Muscle layer of duodenum (tissue), 2 donors: ENCODE results near the gene SYNPR.

Experiments used
- H3K27ac ChIP-seq: one replicate; pipeline ENCODE4 v1.7.0; 2013; ENCODE audit warnings: mild to moderate bottlenecking, low read length
- H3K27me3 ChIP-seq: one replicate; pipeline ENCODE4 v1.7.0; 2013; ENCODE audit warnings: low read depth, mild to moderate bottlenecking, control low read depth, low read length
- H3K36me3 ChIP-seq, 2 donors: one replicate each; pipeline ENCODE4 v1.7.0; 2013; ENCODE audit warnings: low read length in 2 of 2, control low read depth in 1 of 2, mild to moderate bottlenecking in 1 of 2; ENCODE audit not compliant: insufficient read depth in 2 of 2, control insufficient read depth in 1 of 2
- H3K4me1 ChIP-seq, 2 donors: one replicate each; pipeline ENCODE4 v1.7.0; 2013; ENCODE audit warnings: low read length in 2 of 2, mild to moderate bottlenecking in 2 of 2, control low read depth in 1 of 2, moderate library complexity in 1 of 2; ENCODE audit not compliant: insufficient read depth in 2 of 2, control insufficient read depth in 1 of 2
- H3K4me3 ChIP-seq, 2 donors: one replicate each; pipeline ENCODE4 v1.7.0; 2013; ENCODE audit warnings: low read length in 2 of 2, low read depth in 1 of 2, mild to moderate bottlenecking in 1 of 2
- H3K9me3 ChIP-seq, 2 donors: one replicate each; pipeline ENCODE4 v1.7.0; 2013; ENCODE audit warnings: low read length in 2 of 2, control low read depth in 1 of 2, mild to moderate bottlenecking in 1 of 2; ENCODE audit not compliant: control insufficient read depth in 1 of 2
- donor health status: healthy.

Gene SYNPR

DNA sequence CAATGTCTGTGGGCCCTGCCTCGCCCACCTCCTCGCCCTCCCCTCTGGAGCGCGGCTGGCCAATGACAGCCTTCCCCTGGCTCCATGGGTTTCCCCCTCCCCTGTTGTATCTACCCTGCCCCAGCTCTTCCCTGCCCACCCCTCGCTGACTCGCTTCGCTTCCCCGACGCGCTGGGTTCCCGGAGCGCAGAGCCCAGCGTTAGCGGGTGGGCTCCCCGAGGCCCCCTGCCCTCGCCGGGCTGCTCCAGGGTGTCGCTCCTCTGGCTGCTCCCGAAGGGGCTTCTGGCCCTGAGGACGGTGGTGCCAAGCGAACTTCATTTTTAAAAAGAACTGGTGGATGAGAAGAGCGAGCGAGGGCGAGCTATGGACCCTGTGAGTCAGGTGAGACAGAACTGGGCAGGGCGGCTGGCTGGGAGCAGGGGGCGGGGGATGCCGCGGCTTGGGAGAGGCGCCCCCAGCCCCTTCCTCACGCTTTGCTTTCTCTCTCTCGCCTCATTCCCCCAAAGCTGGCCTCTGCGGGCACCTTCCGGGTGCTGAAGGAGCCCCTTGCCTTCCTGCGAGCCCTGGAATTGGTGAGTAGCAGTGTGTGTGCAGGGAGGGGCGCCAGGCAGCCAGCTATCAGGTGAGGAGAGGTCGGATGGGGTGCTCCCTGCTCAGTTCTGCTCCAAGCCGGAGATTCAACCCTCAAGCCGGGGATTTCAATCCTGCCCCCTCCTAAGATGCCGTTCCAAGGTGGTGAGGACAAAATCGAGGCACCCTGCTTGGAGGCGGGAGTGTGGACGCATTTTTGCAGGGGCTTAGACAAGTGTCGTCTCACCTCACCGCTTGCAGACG is at the start of gene SYNPR:
SYNPR (plus strand) TSS at position 138 of the 834 bp plus-strand sequence.
- Histone ChIP-seq H3K27ac (no peak within 1 kb of the TSS), H3K9me3 (peaks cover 0 to 3% of the 10 kb centered on the region in 2 donors), H3K27me3 (peaks cover 20% of the 10 kb centered on the region), H3K4me3 (peak within 1 kb of the TSS in 1 of 2 donors; percentile 23), H3K4me1 (peaks cover 0 to 18% of the 10 kb centered on the region in 2 donors), H3K36me3 (no peaks in the 10 kb centered on the region)

- Histone ChIP-seq H3K4me1 (no peaks in the 10 kb centered on the region), H3K4me3 (no peak overlapping the region), H3K27ac (no peak overlapping the region)
Observed at GRCh38 chr3:63228677-63229076, 49.4 kb upstream of the SYNPR start.

GRCh38 chr3:63230146-63230545 is 48.0 kb upstream of the SYNPR start:
- Histone ChIP-seq H3K4me3 (no peak overlapping the region), H3K36me3 (no peaks in the 10 kb centered on the region), H3K9me3 (no peaks in the 10 kb centered on the region), H3K27ac (no peak overlapping the region), H3K4me1 (no peaks in the 10 kb centered on the region), H3K27me3 (no peaks in the 10 kb centered on the region)

More at GRCh38 chr3:63228677-63229076, 49.4 kb upstream of the SYNPR start:
- no peaks in the 10 kb centered on the region for H3K9me3 ChIP-seq
- no peaks in the 10 kb centered on the region for H3K27me3 ChIP-seq
- no peaks in the 10 kb centered on the region for H3K36me3 ChIP-seq

- no peak overlapping the region for H3K4me3 ChIP-seq
- H3K9me3 ChIP-seq, result no peaks in the 10 kb centered on the region
- H3K4me1 ChIP-seq, result no peaks in the 10 kb centered on the region
- H3K27me3 ChIP-seq, result no peaks in the 10 kb centered on the region
- no peaks in the 10 kb centered on the region for H3K36me3 ChIP-seq
- H3K27ac ChIP-seq, result no peak overlapping the region
Observed at GRCh38 chr3:63231643-63232042, 46.5 kb upstream of the SYNPR start.

GRCh38 chr3:63232764-63233396 is 45.2 kb upstream of the SYNPR start:
- no peaks in the 10 kb centered on the region for H3K27me3 ChIP-seq
- H3K27ac ChIP-seq, result no peak overlapping the region
- H3K4me3 ChIP-seq, result no peak overlapping the region
- H3K4me1 ChIP-seq, result no peaks in the 10 kb centered on the region
- no peaks in the 10 kb centered on the region for H3K36me3 ChIP-seq
- H3K9me3 ChIP-seq, result no peaks in the 10 kb centered on the region

DNA sequence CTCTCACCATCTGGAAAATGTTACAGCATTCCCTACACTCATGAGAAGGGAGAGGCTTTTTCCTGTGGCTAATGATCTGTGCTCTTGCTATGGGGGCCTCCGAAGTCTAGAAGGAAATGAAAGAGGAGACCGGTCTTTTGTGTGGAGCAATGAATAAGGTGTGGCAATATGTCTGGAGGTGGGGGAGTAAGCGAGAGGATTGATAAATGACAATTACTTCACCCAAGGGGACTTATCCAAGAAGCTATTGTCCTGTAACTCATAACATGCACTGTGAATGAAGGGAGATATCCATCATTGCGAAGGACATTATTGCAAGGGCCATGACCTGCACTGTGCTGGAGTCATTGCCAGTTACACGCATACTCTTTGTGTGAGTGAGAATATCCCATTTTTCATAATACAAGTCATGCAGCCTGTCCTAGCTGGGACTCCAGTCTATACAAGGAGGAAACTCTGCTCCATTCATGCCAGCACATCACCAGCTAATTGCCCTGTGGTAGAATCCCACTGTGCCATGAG is 37.7 kb upstream of the SYNPR start:
- no peaks in the 10 kb centered on the region for H3K27me3 ChIP-seq
- H3K27ac ChIP-seq, result no peak overlapping the region
- H3K36me3 ChIP-seq, result no peaks in the 10 kb centered on the region
- H3K4me3 ChIP-seq, result no peak overlapping the region
- no peaks in the 10 kb centered on the region for H3K4me1 ChIP-seq
- H3K9me3 ChIP-seq, result no peaks in the 10 kb centered on the region

GRCh38 chr3:63242124-63242523 is 36.0 kb upstream of the SYNPR start:
- no peak overlapping the region for H3K27ac ChIP-seq
- H3K4me1 ChIP-seq, result no peaks in the 10 kb centered on the region
- no peaks in the 10 kb centered on the region for H3K9me3 ChIP-seq
- no peaks in the 10 kb centered on the region for H3K27me3 ChIP-seq
- no peaks in the 10 kb centered on the region for H3K36me3 ChIP-seq
- no peak overlapping the region for H3K4me3 ChIP-seq

GRCh38 chr3:63244486-63244885 is 33.6 kb upstream of the SYNPR start:
- no peaks in the 10 kb centered on the region for H3K36me3 ChIP-seq
- H3K4me3 ChIP-seq, result no peak overlapping the region
- H3K27ac ChIP-seq, result no peak overlapping the region
- no peaks in the 10 kb centered on the region for H3K9me3 ChIP-seq
- H3K4me1 ChIP-seq, result no peaks in the 10 kb centered on the region
- H3K27me3 ChIP-seq, result no peaks in the 10 kb centered on the region

DNA sequence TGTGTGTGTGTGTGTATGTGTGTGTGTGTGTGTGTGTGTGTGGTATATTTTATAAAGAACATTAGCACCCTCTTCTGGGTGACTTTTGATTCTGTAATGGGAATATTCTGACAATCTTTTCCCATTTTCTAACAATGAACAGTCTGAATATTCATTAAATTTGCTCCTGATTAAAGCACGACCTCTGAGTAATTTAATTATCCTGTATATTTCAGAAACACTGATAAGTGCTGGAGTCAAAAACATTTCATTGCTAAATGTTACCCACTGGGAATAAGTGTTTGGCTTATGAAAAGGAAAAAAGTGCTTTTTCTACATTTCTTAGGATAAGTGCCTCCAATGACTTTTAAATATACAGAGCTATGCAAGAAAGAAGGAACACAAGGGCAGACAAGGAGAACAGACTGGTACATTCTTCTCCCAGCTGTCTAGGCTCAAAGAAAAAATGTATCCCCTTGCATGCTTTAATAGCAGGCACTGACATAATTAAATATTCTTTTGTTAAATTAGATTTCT is 32.3 kb upstream of the SYNPR start:
- H3K9me3 ChIP-seq, result no peaks in the 10 kb centered on the region
- no peak overlapping the region for H3K27ac ChIP-seq
- H3K4me1 ChIP-seq, result no peaks in the 10 kb centered on the region
- H3K27me3 ChIP-seq, result no peaks in the 10 kb centered on the region
- no peak overlapping the region for H3K4me3 ChIP-seq
- no peaks in the 10 kb centered on the region for H3K36me3 ChIP-seq

DNA sequence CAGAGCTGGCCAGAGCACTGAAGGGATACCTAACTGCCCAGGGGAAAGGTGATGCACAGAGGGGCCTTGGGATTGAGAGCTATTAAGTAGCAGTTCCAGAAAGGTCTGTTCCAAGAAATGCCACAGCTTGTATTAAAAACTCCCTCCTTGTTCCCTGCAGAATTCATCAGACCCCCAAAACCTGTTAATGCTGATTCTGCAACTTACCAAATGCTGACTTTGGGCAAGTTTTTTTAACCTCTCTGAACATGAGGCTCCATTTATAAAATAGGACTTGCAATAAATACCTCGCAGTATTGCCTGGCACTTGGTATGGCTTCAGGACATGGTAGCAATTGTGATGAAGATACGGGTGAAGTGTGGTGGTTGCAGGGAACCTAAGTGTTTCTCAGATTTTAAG is 30.1 kb upstream of the SYNPR start:
- no peak overlapping the region for H3K27ac ChIP-seq
- no peaks in the 10 kb centered on the region for H3K36me3 ChIP-seq
- H3K4me3 ChIP-seq, result no peak overlapping the region
- H3K4me1 ChIP-seq, result no peaks in the 10 kb centered on the region
- H3K27me3 ChIP-seq, result no peaks in the 10 kb centered on the region
- no peaks in the 10 kb centered on the region for H3K9me3 ChIP-seq

GRCh38 chr3:63251499-63251898 is 26.6 kb upstream of the SYNPR start:
- H3K27ac ChIP-seq, result no peak overlapping the region
- no peaks in the 10 kb centered on the region for H3K36me3 ChIP-seq
- no peaks in the 10 kb centered on the region for H3K4me1 ChIP-seq
- no peaks in the 10 kb centered on the region for H3K27me3 ChIP-seq
- no peak overlapping the region for H3K4me3 ChIP-seq
- no peaks in the 10 kb centered on the region for H3K9me3 ChIP-seq
